Heart left ventricle (tissue), 16 donors: ENCODE results near the gene ARID2. TPM values are rescaled to one million over a fixed set of nuclear protein-coding genes. Genes with fewer than 3 reads are reported as not detected.

ENCODE experiments used
- ATAC-seq, 4 donors: fragments of 200-7000 bp; cut with Tn5 transposase; one replicate each; pipeline ENCODE4 v1.9.1; 2020 to 2022; ENCODE audit warnings: moderate library complexity in 4 of 4, mild to moderate bottlenecking in 3 of 4, moderate number of reproducible peaks in 1 of 4
- DNase-seq, 5 donors: peaks; one replicate each; pipeline ENCODE4 v3.0.0-alpha.2; 2020
- H3K27ac ChIP-seq, 12 donors: fragments of 200-600 bp; sonication (generic) in 4 of 12; one replicate each; pipeline versions ENCODE4 v1.5.0 to v1.8.0; 2016 to 2022; ENCODE audit warnings: mild to moderate bottlenecking in 2 of 12
- H3K27me3 ChIP-seq, 9 donors: fragments of 200-600 bp; sonication (generic) in 2 of 9; one replicate each; pipeline versions ENCODE4 v1.5.1 to v1.8.0; 2016 to 2022; ENCODE audit warnings: mild to moderate bottlenecking in 3 of 9
- H3K36me3 ChIP-seq, 9 donors: fragments of 200-600 bp; sonication (generic) in 2 of 9; one replicate each; pipeline versions ENCODE4 v1.5.0 to v1.8.0; 2018 to 2022; ENCODE audit warnings: mild to moderate bottlenecking in 2 of 9
- H3K4me1 ChIP-seq, 12 donors: fragments of 200-600 bp; sonication (generic) in 4 of 12; one replicate each; pipeline versions ENCODE4 v1.5.0 to v1.8.0; 2016 to 2022; ENCODE audit warnings: mild to moderate bottlenecking in 3 of 12
- H3K4me3 ChIP-seq, 12 donors: fragments of 200-600 bp; sonication (generic) in 4 of 12; one replicate each; pipeline versions ENCODE4 v1.5.0 to v1.8.0; 2017 to 2022; ENCODE audit warnings: mild to moderate bottlenecking in 9 of 12, moderate library complexity in 4 of 12
- H3K9me3 ChIP-seq, 12 donors: fragments of 200-600 bp; sonication (generic) in 4 of 12; one replicate each; pipeline versions ENCODE4 v1.5.0 to v1.8.0; 2016 to 2022; ENCODE audit warnings: mild to moderate bottlenecking in 1 of 12
- POLR2A ChIP-seq, 2 donors: fragments of 450-650 bp; IDR thresholded peaks; one replicate each; pipeline ENCODE4 v1.6.1; 2017; ENCODE audit warnings: antibody characterized with exemption in 2 of 2, mild to moderate bottlenecking in 2 of 2, moderate library complexity in 2 of 2
- WGBS, 4 donors: extraction: QIAGEN DNeasy Blood & Tissue Kit in 2 of 4; methylation state at CpG; one replicate each; pipeline versions ENCODE4 v1.1.5 to v1.1.7; 2013 to 2018; 5-methylcytosine and 5-hydroxymethylcytosine counted together
- intact Hi-C, 10 donors: fragments of 100-400 bp; cut with DNase I; formaldehyde crosslinking; loops; one replicate each; pipeline versions ENCODE4 v1.11.1 to v1.14.2; 2022
- polyA plus RNA-seq, 2 donors: library from polyadenylated mRNA; stranded (reverse); fragments of 200-250 nt; gene quantifications; one replicate each; pipeline ENCODE4 v1.2.3, GENCODE V29; 2013
- total RNA-seq, 9 donors: library from RNA; depleted of rRNA in 2 of 9; stranded (reverse); fragments of >200 nt in 2 of 9; fragmentation: NEBNext Ultra II Directional in 3 of 9; extraction: Animal tissue kit (Norgen Biotek cat#: 25700) in 3 of 9; gene quantifications; one replicate each; pipeline versions ENCODE4 v1.1.0 to v1.2.4, GENCODE V29; 2016 to 2023
- TF ChIP-seq, protein P1 (sequence below), 12 donors: fragments of 200-600 bp; sonication (generic) in 4 of 12; IDR thresholded peaks; one replicate each; pipeline versions ENCODE4 v1.5.0 to v1.8.0; 2018 to 2022; ENCODE audit warnings: antibody characterized with exemption in 12 of 12, mild to moderate bottlenecking in 5 of 12
- donor health status: ischemic (EF 13 %, LVEDD 7.1; RV severe dilation, severe dysfunction).
- donor health status: healthy with polysubstance abuse.
- donor health status: DM: no; HTN: yes; CAD: no.
- donor health status: DM: no; HTN: no; CAD: no.
- donor health status: ischemic (EF 25% LVEDD 6.9; RV normal size, moderate dysfunction).
- donor health status: ischemic (EF 25% LVEDD 5.7; RV mildly dilated, moderate dysfunction).
- donor health status: healthy.
- donor health status: DM: yes; HTN: yes; CAD: no.
- donor health status: ischemic (EF 35%, LVEDD 5.7; RV mildly dilated, moderate dysfunction).
- donor health status: nonischemic (EF 11% LVEDD 7.7; RV severe dilation, severe dysfunction).
- donor health status: DM: yes; HTN: yes; CAD: no.
- donor health status: PGD.
- donor health status: ischemic (EF 29% LVEDD 5.4; RV normal size, mild dysfunction).
- donor health status: nonischemic (EF 23%, LVEDD 6.1; RV moderate dilation, normal function).

ARID2 gene
- total and polyA plus RNA-seq, 11 donors, result 5.6 to 22.6 (median 18.4) TPM

DNA sequence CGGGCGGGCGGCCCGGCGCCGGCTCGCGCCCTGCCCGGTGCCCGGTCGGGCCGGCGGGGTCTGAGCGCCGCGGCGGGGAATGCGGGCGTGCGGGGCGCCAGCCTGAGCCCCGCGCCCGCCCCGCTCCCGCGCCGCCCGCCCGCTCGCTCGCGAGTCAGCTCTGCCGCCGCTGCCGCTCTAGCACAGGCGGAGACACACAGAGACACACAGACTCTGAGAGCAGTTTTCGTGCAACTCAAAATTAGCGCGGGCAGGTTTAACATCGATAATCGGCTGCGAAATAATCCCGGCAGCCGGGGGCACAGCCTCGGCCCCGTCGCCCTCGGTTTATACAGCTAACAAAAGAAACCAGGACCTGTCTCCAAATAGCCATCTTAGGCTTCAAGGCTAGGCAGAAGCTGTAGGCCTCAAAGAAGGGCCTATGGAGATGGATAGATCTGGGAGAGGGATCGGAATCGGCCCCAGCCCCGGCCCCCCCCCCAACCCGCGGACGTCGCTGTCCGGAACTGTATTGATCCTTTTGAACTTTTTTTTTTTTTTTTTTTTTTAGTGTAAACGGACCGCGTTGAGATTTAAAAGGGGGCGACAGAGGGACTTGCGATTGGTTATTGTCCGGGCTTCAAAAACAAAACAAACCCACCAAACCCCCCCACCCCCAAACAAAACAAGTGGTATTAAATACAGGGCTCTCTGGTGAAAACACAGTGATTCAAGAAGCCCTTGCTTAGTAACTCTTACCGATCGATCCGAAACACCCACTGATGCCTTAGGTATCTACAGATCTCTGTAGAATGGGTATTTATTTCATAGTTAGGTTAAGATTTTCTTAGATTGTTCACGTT is 1.1 kb downstream of the ARID2 start:
- Histone ChIP-seq H3K4me3 (peak overlapping the region; percentile 56 to 94 (median 83)), H3K9me3 (no peaks in the 10 kb centered on the region), H3K27me3 (no peaks in the 10 kb centered on the region), H3K36me3 (no peaks in the 10 kb centered on the region), H3K27ac (peak overlapping the region; percentile 94 to 100 (median 98)), H3K4me1 (peaks cover 8 to 52% (median 36%) of the 10 kb centered on the region in 12 donors)
- DNase-seq (peak; percentile 39 to 66 (median 48)), ATAC-seq (no peak)
- intact Hi-C loops, result no loop called here
- WGBS, 4 donors, result 0 to 1% (median 1%) methylated on average over 24 to 67 of the region's 67 CpGs
- no peak for TF ChIP-seq POLR2A (IDR thresholded peaks at IDR 0.05)
- TF ChIP-seq, protein P1, sequence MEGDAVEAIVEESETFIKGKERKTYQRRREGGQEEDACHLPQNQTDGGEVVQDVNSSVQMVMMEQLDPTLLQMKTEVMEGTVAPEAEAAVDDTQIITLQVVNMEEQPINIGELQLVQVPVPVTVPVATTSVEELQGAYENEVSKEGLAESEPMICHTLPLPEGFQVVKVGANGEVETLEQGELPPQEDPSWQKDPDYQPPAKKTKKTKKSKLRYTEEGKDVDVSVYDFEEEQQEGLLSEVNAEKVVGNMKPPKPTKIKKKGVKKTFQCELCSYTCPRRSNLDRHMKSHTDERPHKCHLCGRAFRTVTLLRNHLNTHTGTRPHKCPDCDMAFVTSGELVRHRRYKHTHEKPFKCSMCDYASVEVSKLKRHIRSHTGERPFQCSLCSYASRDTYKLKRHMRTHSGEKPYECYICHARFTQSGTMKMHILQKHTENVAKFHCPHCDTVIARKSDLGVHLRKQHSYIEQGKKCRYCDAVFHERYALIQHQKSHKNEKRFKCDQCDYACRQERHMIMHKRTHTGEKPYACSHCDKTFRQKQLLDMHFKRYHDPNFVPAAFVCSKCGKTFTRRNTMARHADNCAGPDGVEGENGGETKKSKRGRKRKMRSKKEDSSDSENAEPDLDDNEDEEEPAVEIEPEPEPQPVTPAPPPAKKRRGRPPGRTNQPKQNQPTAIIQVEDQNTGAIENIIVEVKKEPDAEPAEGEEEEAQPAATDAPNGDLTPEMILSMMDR (IDR thresholded peaks at IDR 0.05), result peak in 2 of 12 donors; percentile 4 to 12

DNA sequence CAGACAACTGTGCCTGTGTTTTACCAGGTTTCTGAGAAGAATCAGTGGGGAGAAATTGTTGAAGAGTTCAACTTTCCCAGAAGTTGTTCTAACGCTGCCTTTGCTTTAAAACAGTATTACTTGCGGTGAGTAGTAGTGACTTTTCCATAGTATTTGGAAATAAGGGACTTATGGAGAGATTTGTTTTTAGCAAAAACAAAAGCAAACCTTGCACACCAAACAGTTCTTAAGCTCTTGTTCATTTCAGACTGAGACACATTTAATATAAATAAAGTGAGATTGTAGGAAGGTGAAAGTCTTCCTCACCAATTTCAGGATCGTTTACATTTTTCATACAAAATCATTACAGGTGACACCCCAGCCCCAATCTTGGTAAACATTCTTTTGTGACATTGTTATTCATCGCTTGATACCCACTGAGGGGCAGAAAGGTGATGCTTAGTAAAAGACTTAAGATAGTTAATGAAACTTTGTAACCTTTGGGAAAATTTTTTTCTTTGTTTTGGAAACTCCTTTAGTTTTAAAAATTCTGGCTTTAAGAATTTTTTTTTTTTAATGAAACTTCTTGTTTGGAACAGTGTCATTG is 1.8 kb downstream of the ARID2 start:
- WGBS, 4 donors, result 9 to 12% (median 10%) methylated on average over 4 of the region's 4 CpGs
- no peak for TF ChIP-seq POLR2A (IDR thresholded peaks at IDR 0.05)
- TF ChIP-seq, protein P1 (IDR thresholded peaks at IDR 0.05), result no peak
- peak overlapping the region; percentile 54 to 100 (median 97) for H3K27ac ChIP-seq
- no peaks in the 10 kb centered on the region for H3K9me3 ChIP-seq
- H3K4me3 ChIP-seq, result peak overlapping the region; percentile 56 to 94 (median 83)
- intact Hi-C loops, result no loop called here
- no peak for DNase-seq
- no peaks in the 10 kb centered on the region for H3K27me3 ChIP-seq
- peaks cover 8 to 48% (median 36%) of the 10 kb centered on the region in 12 donors for H3K4me1 ChIP-seq
- ATAC-seq, result no peak
- no peaks in the 10 kb centered on the region for H3K36me3 ChIP-seq

DNA sequence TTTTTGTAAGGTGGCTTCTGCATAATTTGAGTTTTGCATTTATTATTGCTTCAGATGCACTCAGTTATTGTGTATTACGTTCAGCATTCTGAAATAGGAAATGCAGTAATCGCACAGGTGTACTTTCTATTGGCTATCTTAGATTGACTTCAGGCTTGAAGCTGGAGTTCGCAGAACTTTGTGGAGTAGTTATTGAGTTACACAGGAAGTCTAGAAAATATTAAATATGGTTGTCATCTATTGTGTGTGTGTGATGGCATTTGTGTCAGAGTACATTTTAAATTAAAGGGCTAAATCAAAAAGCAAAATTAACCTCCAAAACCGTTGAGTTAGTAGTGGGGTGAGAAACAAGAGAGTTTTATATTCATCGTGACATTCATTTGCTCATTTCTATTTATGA is 2.7 kb downstream of the ARID2 start:
- Histone ChIP-seq H3K27ac (peak overlapping the region in 11 of 12 donors; percentile 55 to 100 (median 97)), H3K9me3 (peaks cover 0 to 6% (median under 1%) of the 10 kb centered on the region in 12 donors), H3K4me1 (peaks cover 8 to 47% (median 36%) of the 10 kb centered on the region in 12 donors), H3K27me3 (no peaks in the 10 kb centered on the region), H3K36me3 (peaks cover 0 to 4% (median 0%) of the 10 kb centered on the region in 9 donors), H3K4me3 (peak overlapping the region in 10 of 12 donors; percentile 56 to 94 (median 83))
- TF ChIP-seq POLR2A (IDR thresholded peaks at IDR 0.05), result no peak
- TF ChIP-seq, protein P1 (IDR thresholded peaks at IDR 0.05), result no peak
- intact Hi-C loops, result no loop called here
- no peak for ATAC-seq
- 9 to 10% (median 10%) methylated on average over 5 of the region's 5 CpGs for WGBS, 4 donors
- no peak for DNase-seq

DNA sequence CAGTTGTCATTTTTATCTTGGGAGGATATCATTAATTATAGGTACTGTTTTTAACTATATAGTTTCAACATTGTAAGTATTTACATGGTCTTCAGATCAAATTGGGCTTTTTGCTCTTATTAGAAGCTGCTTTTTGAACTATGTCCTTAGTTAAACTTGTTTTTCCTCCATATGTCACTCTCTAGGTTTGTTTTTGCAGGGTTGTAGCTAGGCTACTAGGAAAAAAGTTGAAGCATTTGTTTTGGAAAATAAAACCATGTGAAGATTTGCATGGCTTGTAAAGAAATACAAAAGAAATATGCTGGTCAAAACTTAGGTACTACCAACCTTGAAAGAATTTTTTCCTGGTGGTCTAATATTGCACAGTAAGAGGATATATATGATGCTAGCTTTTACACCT is 3.4 kb downstream of the ARID2 start:
- ATAC-seq (no peak), DNase-seq (no peak)
- peaks cover 0 to 8% (median 0%) of the 10 kb centered on the region in 9 donors for H3K36me3 ChIP-seq
- peak overlapping the region in 6 of 12 donors; percentile 70 to 89 (median 78) for H3K4me3 ChIP-seq
- TF ChIP-seq POLR2A (IDR thresholded peaks at IDR 0.05), result no peak
- TF ChIP-seq, protein P1 (IDR thresholded peaks at IDR 0.05), result no peak
- peaks cover 0 to 11% (median 4%) of the 10 kb centered on the region in 12 donors for H3K9me3 ChIP-seq
- peak overlapping the region in 11 of 12 donors; percentile 55 to 100 (median 97) for H3K27ac ChIP-seq
- peaks cover 8 to 45% (median 36%) of the 10 kb centered on the region in 12 donors for H3K4me1 ChIP-seq
- intact Hi-C loops, result no loop called here
- H3K27me3 ChIP-seq, result no peaks in the 10 kb centered on the region
